IPS-NIHi11 (cell line): ENCODE measurements around the gene VCY1B.
"Not testable (repeated sequence)": the region's sequence is repeated elsewhere in the genome, so short reads cannot be mapped to it uniquely, and the experiment has no call there.

Source experiments
- DNase-seq: peaks from one replicate; pipeline ENCODE4 v3.0.0; 2012; ENCODE audit warnings: mixed read lengths, low spot score

The VCY1B gene

DNA sequence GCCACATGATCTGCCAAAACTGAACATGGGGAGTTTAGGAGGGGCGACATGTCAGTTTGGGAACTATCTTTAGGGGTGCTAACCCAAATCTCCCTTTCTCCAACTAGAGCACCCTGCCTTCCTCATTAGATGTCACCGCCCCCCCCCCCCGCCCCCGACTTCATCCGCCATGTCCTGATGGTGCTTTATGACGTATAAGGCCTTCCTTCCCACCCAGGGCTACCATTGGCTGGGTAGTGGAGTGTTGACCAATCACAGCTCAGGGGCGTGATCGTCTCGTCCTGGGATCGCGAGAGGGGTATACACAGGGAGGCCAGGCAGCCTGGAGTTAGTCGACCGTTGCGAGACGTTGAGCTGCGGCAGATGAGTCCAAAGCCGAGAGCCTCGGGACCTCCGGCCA is at the start of gene VCY1B:
TSS of gene VCY1B (plus strand) at position 301 of the 400 bp plus-strand sequence. CDS start at position 364, 63 bp downstream.
- not testable (repeated sequence) for DNase-seq

DNA sequence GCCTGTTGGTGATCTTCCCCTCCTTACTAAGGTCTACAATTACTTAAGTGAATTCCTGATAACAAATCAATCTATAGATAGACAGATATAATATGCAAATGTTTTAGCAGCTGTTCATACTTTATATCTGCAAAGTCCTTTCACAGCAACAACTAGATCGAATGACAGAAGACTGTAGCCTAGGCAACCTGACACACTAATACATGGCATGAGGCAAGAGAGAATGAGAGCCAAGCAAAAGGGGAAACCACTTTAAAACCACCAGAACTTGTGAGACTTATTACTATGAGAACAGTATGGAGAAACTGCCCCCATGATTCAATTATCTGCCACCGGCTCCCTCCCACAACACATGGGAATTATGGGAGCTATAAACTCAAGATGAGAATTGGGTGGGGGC is 44.1 kb upstream of the VCY1B start:
- not testable (repeated sequence) for DNase-seq

DNA sequence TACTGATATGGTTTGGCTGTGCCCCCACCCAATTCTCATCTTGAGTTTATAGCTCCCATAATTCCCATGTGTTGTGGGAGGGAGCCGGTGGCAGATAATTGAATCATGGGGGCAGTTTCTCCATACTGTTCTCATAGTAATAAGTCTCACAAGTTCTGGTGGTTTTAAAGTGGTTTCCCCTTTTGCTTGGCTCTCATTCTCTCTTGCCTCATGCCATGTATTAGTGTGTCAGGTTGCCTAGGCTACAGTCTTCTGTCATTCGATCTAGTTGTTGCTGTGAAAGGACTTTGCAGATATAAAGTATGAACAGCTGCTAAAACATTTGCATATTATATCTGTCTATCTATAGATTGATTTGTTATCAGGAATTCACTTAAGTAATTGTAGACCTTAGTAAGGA is 25.6 kb upstream of the VCY1B start:
- not testable (repeated sequence) for DNase-seq

DNA sequence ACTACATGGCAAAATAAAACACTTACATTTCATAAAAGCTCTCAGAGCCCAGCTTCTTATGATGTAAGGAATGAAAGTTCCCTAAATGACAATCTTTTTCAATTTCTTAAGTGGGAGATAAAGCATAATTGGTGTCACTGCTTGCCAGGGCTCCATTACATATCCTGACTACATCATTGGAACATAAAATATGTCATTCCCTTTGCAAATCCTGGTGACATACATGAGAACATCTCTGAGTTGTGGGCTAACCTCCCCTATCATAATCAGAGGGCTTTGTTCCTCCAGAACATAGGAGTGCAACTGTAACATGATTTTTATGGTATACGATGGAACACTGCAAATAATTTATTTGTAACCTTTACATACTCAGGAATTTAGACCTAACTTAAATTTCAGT is 29.9 kb downstream of the VCY1B start:
- no peak for DNase-seq
